GM20000 (cell line): ENCODE data around the gene POLR1E.

Source experiments
- DNase-seq: peaks from one replicate; pipeline ENCODE4 v3.0.0; 2012; ENCODE audit warnings: low spot score
- CTCF ChIP-seq: IDR thresholded peaks from 2 replicates; pipeline ENCODE4 v1.5.1; 2012; ENCODE audit warnings: mild to moderate bottlenecking, control low read depth; ENCODE audit errors: extremely low read depth, missing control alignments

Gene POLR1E

DNA sequence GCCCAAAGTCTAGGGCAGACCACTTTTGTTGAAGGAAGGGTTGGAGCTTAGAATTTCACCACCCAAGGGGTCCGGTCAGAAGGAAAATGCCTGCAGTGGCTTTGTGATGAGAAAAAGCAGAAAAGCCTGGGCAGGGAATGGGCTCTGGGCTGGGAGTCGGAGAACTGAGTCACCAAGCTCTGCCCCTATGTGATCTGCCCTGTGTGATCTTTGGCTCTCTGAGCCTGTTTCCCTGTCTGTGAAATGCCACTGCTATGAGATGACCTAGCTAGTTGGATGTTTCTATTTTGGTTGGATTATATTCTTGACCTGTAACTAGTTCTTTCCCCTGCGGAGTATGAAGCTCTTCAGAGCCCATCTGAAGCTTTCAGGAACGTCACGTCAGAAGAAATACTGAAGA, 9.8 kb downstream of the POLR1E start:
- TF ChIP-seq CTCF: no peak

DNA sequence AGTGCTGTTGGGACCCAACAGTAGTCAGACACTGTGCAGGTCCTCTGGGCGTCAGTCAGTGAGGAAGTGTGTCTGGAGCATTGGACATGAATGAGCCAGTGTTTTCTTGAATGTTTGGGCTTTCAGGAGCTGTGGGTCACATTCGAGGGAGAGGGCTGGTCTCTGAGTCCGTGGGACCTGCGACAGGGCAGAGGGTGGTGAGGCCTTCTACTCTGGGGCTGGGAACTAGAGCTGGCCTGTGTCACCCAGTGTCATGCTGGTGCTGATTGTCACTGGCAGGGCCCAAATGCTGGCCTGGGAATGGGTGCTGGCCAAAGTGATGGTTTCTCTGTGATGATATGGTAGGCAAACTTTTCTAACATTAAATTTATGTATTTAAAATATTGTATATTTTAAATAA, 10.3 kb downstream of the POLR1E start:
- no peak for DNase-seq
- TF ChIP-seq CTCF: no peak

More for the DNA sequence above, 9.8 kb downstream of the POLR1E start:
- DNase-seq: no peak

- TF ChIP-seq CTCF: no peak
- no peak for DNase-seq
These were observed 11.6 kb downstream of the POLR1E start for GRCh38 chr9:37497320-37497719.

- no peak for DNase-seq
- TF ChIP-seq CTCF: no peak
These were observed 12.7 kb downstream of the POLR1E start for GRCh38 chr9:37498457-37498856.

DNA sequence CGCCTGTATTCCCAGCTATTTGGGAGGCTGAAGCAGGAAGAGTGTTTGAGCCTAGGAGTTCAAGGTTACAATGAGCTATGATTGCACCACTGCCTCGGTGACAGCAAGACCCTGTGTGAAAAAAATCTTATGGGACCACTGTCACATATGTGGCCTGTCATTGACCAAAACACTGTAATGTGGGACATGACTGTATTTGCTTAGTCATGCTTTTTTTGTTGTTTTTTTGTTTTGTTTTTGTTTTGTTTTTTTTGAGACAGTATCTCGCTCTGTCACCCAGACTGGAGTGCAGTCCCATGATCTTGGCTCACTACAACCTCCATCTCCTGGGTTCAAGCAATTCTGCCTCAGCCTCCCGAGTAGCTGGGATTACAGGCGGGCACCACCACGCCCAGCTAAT, 13.5 kb downstream of the POLR1E start:
- TF ChIP-seq CTCF: no peak
- no peak for DNase-seq

GRCh38 chr9:37501957-37502596, 16.3 kb downstream of the POLR1E start:
- TF ChIP-seq CTCF: no peak
- no peak for DNase-seq

DNA sequence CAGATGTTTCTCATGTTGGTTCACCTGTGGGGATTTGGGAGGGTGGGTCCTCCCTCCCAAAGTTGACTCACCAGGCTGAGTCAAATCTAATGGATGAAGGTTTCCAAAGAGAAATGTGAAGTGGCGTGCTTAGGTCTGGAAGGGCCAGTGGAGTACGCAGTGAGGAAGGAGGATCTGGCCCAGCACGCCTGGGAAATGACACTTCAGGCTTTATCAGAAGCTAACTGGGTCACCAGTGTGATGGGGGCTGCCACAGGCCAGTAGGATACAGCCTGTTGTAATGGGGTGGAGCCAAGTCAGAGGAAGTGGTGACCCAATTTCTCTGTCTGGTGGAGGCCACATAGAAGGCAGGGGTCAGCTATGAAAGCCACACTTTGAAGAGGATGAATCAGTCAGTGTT, 18.0 kb downstream of the POLR1E start:
- no peak for DNase-seq
- TF ChIP-seq CTCF: no peak
